PC-3 (cell line): Measurements from ENCODE around the gene PTAFR. TPM values are rescaled to one million over a fixed set of nuclear protein-coding genes. Genes with fewer than 3 reads are reported as not detected.

Experiments used
- ATAC-seq: fragments of 200-7000 bp; cut with Tn5 transposase; 2 replicates; pipeline ENCODE4 v1.9.1; 2020; ENCODE audit warnings: mild to moderate bottlenecking, moderate library complexity
- BruUV-seq: library from RNA; stranded (reverse); fragments of 400-500 nt; replicated peaks from 2 replicates; lab custom pipeline; 2021; lab: Mats Ljungman, UMichigan
- CTCF ChIA-PET: fragments of 300-600 bp; sonication (Branson Sonifier 250); formaldehyde crosslinking; loops from one replicate; lab custom pipeline; 2022; ENCODE audit warnings: antibody characterized with exemption; lab: Charles Lee
- POLR2A ChIA-PET: fragments of 300-600 bp; sonication (Branson Sonifier 250); formaldehyde crosslinking; loops from one replicate; lab custom pipeline; 2022; ENCODE audit warnings: antibody characterized with exemption; ENCODE audit not compliant: unreplicated experiment; lab: Charles Lee
- DNase-seq: peaks from one replicate; pipeline ENCODE4 v3.0.0-alpha.2; 2015
- H2AFZ ChIP-seq: fragments of 300-600 bp; sonication (generic); 2 replicates; pipeline ENCODE4 v1.6.0; 2016; ENCODE audit warnings: antibody characterized with exemption, low read length
- H3F3A ChIP-seq: fragments of 300-600 bp; sonication (generic); one replicate; pipeline ENCODE4 v1.6.0; 2017; ENCODE audit warnings: antibody characterized with exemption, low read length, control low read depth, mild to moderate bottlenecking; ENCODE audit not compliant: unreplicated experiment
- H3K27ac ChIP-seq: fragments of 300-600 bp; sonication (generic); 2 replicates; pipeline ENCODE4 v1.5.1; 2016; ENCODE audit warnings: mild to moderate bottlenecking, low read length
- H3K27me3 ChIP-seq: fragments of 300-600 bp; sonication (generic); 2 replicates; pipeline ENCODE4 v1.6.1; 2016; ENCODE audit warnings: low read length, mixed read lengths
- H3K36me3 ChIP-seq: fragments of 300-600 bp; sonication (generic); 2 replicates; pipeline ENCODE4 v1.6.1; 2016; ENCODE audit warnings: low read depth, mixed run types, low read length, mixed read lengths
- H3K4me1 ChIP-seq: fragments of 300-600 bp; sonication (generic); 2 replicates; pipeline ENCODE4 v1.5.1; 2016; ENCODE audit warnings: low read length; ENCODE audit not compliant: insufficient read depth
- H3K4me2 ChIP-seq: fragments of 300-600 bp; sonication (generic); 2 replicates; pipeline ENCODE4 v1.6.0; 2016; ENCODE audit warnings: low read length
- H3K4me3 ChIP-seq: fragments of 300-600 bp; sonication (generic); 2 replicates; pipeline ENCODE4 v1.5.1; 2016; ENCODE audit warnings: mild to moderate bottlenecking, low read length, mixed read lengths
- H3K79me2 ChIP-seq: fragments of 300-600 bp; sonication (generic); 2 replicates; pipeline ENCODE4 v1.6.1; 2017; ENCODE audit warnings: low read length, mixed read lengths
- H3K9ac ChIP-seq: fragments of 300-600 bp; sonication (generic); 2 replicates; pipeline ENCODE4 v1.6.0; 2016; ENCODE audit warnings: mild to moderate bottlenecking, low read length
- H3K9me2 ChIP-seq: fragments of 300-600 bp; sonication (generic); replicated peaks from 2 replicates; pipeline ENCODE4 v1.6.1; 2016; ENCODE audit warnings: mixed run types, low read length, mixed read lengths
- H3K9me3 ChIP-seq: fragments of 300-600 bp; sonication (generic); 2 replicates; pipeline ENCODE4 v1.6.1; 2016; ENCODE audit warnings: low read length, mixed read lengths
- H4K20me1 ChIP-seq: fragments of 300-600 bp; sonication (generic); 2 replicates; pipeline ENCODE4 v1.6.1; 2016; ENCODE audit warnings: low read length, mixed read lengths
- EZH2 ChIP-seq: fragments of 300-600 bp; sonication (generic); IDR thresholded peaks from one replicate; pipeline ENCODE4 v1.6.1; 2017; ENCODE audit warnings: antibody characterized with exemption, mild to moderate bottlenecking, low read length; ENCODE audit not compliant: unreplicated experiment
- EZH2phosphoT487 ChIP-seq: fragments of 300-600 bp; sonication (generic); IDR thresholded peaks from 2 replicates; pipeline ENCODE4 v1.6.1; 2018; ENCODE audit warnings: mild to moderate bottlenecking, antibody characterized with exemption, low read length, borderline replicate concordance
- intact Hi-C: fragments of 100-400 bp; cut with micrococcal nuclease; formaldehyde crosslinking; loops from 2 replicates; pipeline ENCODE4 v1.9.0; 2023
- total RNA-seq: library from RNA; depleted of rRNA; stranded (reverse); fragments of >200 nt; gene quantifications from 2 replicates; pipeline ENCODE4 v1.2.3, GENCODE V29; 2014
- TF ChIP-seq, protein P1 (sequence below): fragments of 300-600 bp; sonication (generic); conservative IDR thresholded peaks from 2 replicates; pipeline ENCODE4 v1.5.1; 2017; ENCODE audit warnings: antibody characterized with exemption, low read depth, mild to moderate bottlenecking, low read length

The PTAFR gene
- total RNA-seq, 1 experiment from 2014 or later, result 3.9 TPM

DNA sequence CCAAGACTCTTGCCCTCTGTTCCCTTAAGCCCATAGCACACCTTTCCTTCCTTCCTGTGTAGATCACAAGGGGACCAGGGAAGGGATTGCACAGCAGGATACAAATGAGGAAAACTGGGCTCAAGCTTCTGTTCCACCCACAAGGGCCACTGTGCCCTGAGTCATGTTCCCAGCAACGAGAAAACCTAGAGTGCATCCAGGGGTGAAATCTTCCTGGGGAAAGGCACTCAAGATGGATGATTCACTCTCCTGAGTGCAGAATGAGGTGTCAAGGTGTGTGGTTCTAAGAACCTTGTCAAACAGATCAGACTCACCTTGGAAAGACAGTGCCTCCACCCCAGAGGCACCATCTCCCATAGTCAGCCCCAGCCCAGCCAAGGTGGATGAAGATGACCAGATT lies 47.3 kb downstream of the PTAFR start:
- CTCF ChIA-PET, result no interaction called here
- H3K27me3 ChIP-seq, result no peaks in the 10 kb centered on the region
- H3K4me1 ChIP-seq, result peaks cover 15% of the 10 kb centered on the region
- no peak overlapping the region for H2AFZ ChIP-seq
- H3K4me3 ChIP-seq, result no peak overlapping the region
- H3K4me2 ChIP-seq, result no peak overlapping the region
- H3K79me2 ChIP-seq, result no peaks in the 10 kb centered on the region
- DNase-seq (peak; percentile 96), ATAC-seq (peak; percentile 91)
- peak overlapping the region; percentile 42; the same call in 1 of the 2 replicates for H3K9ac ChIP-seq
- no peak for TF ChIP-seq EZH2
- TF ChIP-seq, protein P1, sequence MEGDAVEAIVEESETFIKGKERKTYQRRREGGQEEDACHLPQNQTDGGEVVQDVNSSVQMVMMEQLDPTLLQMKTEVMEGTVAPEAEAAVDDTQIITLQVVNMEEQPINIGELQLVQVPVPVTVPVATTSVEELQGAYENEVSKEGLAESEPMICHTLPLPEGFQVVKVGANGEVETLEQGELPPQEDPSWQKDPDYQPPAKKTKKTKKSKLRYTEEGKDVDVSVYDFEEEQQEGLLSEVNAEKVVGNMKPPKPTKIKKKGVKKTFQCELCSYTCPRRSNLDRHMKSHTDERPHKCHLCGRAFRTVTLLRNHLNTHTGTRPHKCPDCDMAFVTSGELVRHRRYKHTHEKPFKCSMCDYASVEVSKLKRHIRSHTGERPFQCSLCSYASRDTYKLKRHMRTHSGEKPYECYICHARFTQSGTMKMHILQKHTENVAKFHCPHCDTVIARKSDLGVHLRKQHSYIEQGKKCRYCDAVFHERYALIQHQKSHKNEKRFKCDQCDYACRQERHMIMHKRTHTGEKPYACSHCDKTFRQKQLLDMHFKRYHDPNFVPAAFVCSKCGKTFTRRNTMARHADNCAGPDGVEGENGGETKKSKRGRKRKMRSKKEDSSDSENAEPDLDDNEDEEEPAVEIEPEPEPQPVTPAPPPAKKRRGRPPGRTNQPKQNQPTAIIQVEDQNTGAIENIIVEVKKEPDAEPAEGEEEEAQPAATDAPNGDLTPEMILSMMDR, result no peak
- no peak for TF ChIP-seq EZH2phosphoT487
- H3K27ac ChIP-seq, result peak overlapping the region; percentile 87
- no peaks in the 10 kb centered on the region for H3K36me3 ChIP-seq
- H3K9me2 ChIP-seq, result no peaks in the 10 kb centered on the region
- no peaks in the 10 kb centered on the region for H3K9me3 ChIP-seq
- no peaks in the 10 kb centered on the region for H3F3A ChIP-seq
- POLR2A ChIA-PET, result no interaction called here
- intact Hi-C loops, result no loop called here
- H4K20me1 ChIP-seq, result no peaks in the 10 kb centered on the region
- BruUV-seq, result no TSS peak

DNA sequence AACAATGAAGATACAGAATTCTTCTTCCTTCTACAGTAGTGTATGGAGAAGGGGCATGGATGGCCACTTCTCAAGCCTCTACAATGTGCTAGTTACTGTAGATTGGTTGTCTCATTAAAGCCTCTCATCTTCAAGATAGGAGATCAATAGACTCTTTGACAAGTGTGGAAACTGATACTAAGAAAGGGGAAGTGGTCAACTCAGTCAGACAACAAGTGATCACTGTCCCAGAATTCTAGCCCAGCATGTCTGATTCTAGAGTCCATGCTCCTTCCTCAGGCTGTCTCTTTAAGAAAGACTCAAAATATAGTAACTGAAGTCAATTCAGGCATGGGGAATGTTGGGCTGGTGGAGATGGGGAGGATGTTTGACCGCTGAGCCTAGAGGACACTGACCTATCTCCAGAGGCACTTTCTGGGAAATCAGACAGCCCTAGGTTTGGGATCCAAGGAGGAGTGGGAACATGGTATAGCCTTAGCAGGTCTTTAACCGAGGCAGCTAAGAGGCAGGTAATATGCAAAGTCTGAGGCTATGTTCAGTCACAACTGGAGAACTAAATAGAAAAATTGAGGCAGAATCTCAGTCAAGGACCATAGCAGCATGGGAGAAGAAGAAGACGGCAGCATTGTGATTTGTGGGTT lies 48.8 kb downstream of the PTAFR start:
- H3K4me1 ChIP-seq, result peaks cover 26% of the 10 kb centered on the region
- intact Hi-C loops, result no loop called here
- no peaks in the 10 kb centered on the region for H4K20me1 ChIP-seq
- CTCF ChIA-PET, result no interaction called here
- BruUV-seq, result no TSS peak
- no peaks in the 10 kb centered on the region for H3K9me3 ChIP-seq
- no peak overlapping the region for H3K9ac ChIP-seq
- H3K4me2 ChIP-seq, result no peak overlapping the region
- H3K27me3 ChIP-seq, result no peaks in the 10 kb centered on the region
- no peaks in the 10 kb centered on the region for H3K79me2 ChIP-seq
- H2AFZ ChIP-seq, result no peak overlapping the region
- TF ChIP-seq, protein P1, result no peak
- TF ChIP-seq EZH2phosphoT487 (no peak), EZH2 (no peak)
- H3K27ac ChIP-seq, result no peak overlapping the region
- POLR2A ChIA-PET, result no interaction called here
- no peaks in the 10 kb centered on the region for H3K9me2 ChIP-seq
- DNase-seq (no peak), ATAC-seq (no peak)
- H3F3A ChIP-seq, result no peaks in the 10 kb centered on the region
- H3K4me3 ChIP-seq, result no peak overlapping the region
- no peaks in the 10 kb centered on the region for H3K36me3 ChIP-seq

DNA sequence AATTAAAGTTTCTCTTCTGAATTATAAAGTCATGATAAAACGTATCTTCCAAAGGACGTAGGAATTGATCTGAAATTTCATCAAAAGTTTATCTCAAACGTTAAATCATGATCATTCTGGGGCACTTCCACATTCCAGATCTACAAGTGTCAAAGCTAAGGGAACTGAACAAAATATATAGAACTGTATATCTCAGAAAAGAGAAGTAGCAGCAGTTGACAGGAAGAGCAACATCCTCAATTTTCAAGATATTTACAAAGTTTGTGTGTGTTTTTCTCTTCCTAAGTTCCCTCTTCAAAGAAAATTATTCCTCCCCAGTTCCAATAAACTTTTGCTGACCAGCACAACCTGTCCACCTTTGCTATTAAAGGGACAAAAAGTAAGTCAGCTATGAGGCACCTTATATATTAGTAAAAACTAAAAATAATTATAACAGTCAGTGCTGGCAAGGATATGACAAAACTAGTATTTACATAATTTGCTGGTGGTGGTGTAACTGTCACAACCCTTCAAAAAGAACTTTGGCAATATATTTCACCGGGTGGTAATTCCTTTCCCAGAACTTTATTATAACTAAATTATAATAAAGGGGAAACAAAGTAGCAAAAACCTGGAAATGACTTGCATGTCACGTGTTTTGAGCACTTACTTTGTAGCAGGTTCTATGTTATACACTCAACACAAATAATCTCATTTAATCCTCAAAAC lies 49.6 kb downstream of the PTAFR start:
- Histone ChIP-seq H3K9ac (no peak overlapping the region), H3K4me1 (peaks cover 26% of the 10 kb centered on the region), H3K9me2 (no peaks in the 10 kb centered on the region), H3K27ac (no peak overlapping the region), H3F3A (no peaks in the 10 kb centered on the region), H4K20me1 (no peaks in the 10 kb centered on the region), H3K4me3 (no peak overlapping the region), H3K36me3 (no peaks in the 10 kb centered on the region), H3K27me3 (no peaks in the 10 kb centered on the region), H3K9me3 (no peaks in the 10 kb centered on the region), H3K4me2 (no peak overlapping the region), H3K79me2 (no peaks in the 10 kb centered on the region), H2AFZ (no peak overlapping the region)
- BruUV-seq, result no TSS peak
- ChIA-PET CTCF (no interaction called here), POLR2A (no interaction called here)
- TF ChIP-seq EZH2phosphoT487, result no peak
- TF ChIP-seq, protein P1, result no peak
- no peak for TF ChIP-seq EZH2
- DNase-seq (no peak), ATAC-seq (no peak)
- intact Hi-C loops, result no loop called here
